ENCODE results near the gene TMEM240.

Gene TMEM240

DNA sequence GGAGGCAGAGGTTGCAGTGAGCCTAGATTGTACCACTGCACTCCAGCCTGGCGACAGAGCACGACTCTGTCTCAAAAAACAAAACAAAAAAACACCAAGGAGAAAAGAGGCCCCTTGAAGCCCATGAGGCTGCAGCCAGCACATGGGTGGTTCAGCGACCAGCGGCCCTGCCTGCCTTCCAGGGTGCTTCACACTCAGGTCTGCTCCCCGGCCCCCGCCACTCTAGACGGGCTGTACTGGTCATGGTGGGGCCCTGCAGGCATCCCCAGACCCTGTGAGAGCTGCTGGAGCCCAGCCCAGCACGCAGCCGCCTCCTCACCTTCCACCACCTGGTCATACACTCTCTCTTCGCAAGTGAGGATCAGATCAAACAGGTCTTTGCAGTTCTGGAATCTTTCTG is 4.1 kb upstream of the TMEM240 start:
- TF ChIP-seq, protein P1, sequence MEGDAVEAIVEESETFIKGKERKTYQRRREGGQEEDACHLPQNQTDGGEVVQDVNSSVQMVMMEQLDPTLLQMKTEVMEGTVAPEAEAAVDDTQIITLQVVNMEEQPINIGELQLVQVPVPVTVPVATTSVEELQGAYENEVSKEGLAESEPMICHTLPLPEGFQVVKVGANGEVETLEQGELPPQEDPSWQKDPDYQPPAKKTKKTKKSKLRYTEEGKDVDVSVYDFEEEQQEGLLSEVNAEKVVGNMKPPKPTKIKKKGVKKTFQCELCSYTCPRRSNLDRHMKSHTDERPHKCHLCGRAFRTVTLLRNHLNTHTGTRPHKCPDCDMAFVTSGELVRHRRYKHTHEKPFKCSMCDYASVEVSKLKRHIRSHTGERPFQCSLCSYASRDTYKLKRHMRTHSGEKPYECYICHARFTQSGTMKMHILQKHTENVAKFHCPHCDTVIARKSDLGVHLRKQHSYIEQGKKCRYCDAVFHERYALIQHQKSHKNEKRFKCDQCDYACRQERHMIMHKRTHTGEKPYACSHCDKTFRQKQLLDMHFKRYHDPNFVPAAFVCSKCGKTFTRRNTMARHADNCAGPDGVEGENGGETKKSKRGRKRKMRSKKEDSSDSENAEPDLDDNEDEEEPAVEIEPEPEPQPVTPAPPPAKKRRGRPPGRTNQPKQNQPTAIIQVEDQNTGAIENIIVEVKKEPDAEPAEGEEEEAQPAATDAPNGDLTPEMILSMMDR (conservative IDR thresholded peaks at IDR 0.05; ENCODE audit: low read length): no peak

DNA sequence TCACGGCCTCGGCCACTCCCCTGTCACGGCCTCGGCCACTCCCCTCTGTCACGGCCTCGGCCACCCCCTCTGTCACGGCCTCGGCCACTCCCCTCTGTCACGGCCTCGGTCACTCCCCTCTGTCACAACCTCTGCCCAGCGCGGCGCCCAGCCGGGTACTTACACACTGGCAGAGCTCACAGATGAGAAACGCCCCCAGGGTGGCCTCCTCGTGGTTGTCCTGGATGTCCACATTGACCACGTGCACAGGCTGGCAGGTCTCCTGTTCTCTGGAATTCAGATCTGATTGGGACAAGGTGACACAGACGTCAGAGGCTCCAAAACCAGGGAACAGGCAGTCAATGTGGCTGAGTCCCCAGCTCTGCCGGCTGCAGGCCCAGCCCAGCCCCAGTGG is 3.3 kb upstream of the TMEM240 start:
- peak; percentile 54 for DNase-seq (ENCODE audit: low read depth)
- TF ChIP-seq, protein P1 (conservative IDR thresholded peaks at IDR 0.05; ENCODE audit: low read length): no peak
- H3K4me3 ChIP-seq (ENCODE audit: low read length): no peak overlapping the region

More for the DNA sequence above, 4.1 kb upstream of the TMEM240 start:
- DNase-seq (ENCODE audit: low read depth): no peak
- H3K4me3 ChIP-seq (ENCODE audit: low read length): no peak overlapping the region

DNA sequence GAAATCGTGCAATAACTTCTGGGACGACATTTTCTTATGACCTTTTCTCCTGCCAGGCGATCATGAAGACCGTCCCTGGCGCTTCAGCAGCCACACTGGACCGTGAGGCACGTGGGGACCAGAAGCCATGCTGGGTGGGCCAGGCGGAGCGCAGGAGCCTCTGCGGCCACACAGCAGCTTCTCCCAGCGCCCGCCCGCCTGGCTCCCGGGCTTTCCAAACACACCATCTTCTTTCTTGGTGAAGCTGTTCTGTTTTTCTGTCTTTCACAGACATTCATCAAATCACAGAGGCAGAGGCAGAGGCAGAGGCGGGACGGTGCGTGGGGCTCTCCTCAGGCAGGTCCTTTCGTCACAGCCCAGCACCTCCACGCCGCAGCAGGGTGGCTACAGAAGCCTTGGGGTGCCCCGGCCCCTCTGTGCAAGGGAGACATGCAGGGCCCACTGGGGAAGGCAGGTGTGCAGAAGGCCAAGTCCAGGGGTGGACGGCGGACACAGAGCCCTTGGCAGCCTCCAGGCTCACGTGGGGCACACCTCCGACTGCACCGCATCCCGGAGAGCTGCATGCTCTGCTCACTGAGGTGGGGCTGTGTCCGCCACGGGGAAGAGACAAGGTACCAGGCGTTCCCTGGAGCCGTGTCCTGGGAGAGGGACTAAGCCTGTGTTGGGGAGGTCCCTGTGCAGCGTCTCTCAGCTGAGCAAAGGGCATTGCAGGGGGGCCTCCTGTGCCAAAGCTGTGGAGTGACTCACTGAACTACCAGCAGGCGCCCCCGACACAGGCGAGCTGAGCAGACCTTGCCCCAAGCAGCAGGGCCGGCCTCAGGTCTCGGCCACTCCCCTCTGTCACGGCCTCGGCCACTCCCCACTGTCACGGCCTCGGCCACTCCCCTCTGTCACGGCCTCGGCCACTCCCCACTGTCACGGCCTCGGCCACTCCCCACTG is 2.6 kb upstream of the TMEM240 start:
- H3K4me3 ChIP-seq (ENCODE audit: low read length): no peak overlapping the region
- TF ChIP-seq, protein P1 (conservative IDR thresholded peaks at IDR 0.05; ENCODE audit: low read length): no peak
- no peak for DNase-seq (ENCODE audit: low read depth)

DNA sequence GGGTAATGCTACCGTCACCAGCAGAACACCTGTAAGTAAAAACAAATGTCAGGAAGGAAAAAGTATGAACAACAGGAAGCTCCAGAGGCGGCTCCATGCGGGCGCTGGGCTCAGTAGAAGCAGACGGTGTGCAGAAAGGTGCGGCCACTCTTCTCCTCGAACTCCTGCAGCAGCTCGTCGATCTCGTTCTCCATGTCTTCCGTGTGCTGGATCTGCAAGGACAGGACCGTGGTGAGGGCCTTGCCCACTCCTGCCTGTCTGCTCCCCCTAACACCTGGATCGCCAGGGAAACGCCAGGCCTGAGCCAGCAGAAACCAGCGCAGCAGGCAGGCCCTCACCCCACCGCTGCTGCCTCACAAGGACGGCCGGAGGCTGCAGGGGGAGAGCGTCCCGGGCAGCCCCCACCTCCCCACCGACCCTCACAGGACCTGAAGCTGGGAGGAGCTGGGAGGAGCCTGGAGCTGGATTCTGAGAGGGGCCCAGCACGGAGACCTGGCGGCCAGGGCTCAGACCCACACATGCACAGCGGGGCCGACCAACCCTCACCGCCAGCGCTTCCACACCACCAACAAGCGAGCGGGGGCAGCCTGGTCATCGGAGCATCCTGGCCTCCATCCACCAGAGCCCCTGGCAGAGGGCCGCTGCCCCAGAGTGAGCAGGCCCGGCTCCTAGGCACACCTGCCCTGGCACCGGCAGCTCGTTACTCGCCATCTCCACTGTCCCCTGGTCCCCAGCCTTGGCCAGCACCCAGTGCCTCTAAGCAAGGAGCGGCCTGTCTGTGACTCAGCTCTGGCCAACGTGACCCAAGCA is 1.7 kb upstream of the TMEM240 start:
- H3K4me3 ChIP-seq (ENCODE audit: low read length): no peak overlapping the region
- DNase-seq (ENCODE audit: low read depth): no peak

DNA sequence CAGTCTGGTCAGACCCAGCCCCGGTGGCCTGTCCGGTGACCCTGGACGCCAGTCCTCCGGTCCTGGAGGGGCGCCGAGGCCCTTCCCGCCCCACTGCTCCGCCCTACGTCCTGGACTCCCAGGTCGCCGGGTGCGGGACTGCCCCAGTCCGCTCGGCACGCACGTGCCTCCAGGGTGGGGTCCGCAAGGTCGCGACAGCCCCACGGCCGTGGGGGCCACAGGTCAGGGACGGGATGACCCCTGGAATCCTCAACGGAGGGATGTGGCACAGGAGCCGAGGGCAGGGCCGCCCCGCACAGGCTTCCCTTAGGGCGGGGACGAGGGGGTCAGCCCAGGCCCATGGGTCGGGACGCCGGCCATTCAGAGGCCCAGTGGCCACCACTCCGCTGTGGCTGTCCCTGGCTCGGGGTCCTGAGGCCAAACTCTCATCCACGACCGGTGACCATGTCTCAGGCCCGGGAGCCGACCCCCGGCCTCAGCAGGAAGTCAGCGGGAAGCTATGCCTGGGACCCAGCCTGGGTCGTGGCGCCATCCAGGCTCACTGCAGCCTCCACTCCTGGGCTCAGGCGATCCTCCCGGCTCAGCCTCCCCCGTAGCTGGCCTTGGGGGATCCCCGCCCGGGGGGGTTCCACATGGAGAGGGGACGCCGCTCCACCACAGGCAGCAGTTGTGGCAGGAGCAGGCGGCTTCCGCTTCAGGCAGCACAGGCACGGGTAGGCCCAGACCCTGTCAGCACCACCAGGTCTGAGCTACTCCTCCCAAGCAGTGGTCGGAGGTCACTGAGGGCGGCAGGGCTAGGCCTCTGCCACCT is 599 bp upstream of the TMEM240 start:
- no peak for DNase-seq (ENCODE audit: low read depth)
- TF ChIP-seq, protein P1 (conservative IDR thresholded peaks at IDR 0.05; ENCODE audit: low read length): no peak
- H3K4me3 ChIP-seq (ENCODE audit: low read length): peak overlapping the region; percentile 69

More for the DNA sequence above, 1.7 kb upstream of the TMEM240 start:
- TF ChIP-seq, protein P1 (conservative IDR thresholded peaks at IDR 0.05; ENCODE audit: low read length): no peak

DNA sequence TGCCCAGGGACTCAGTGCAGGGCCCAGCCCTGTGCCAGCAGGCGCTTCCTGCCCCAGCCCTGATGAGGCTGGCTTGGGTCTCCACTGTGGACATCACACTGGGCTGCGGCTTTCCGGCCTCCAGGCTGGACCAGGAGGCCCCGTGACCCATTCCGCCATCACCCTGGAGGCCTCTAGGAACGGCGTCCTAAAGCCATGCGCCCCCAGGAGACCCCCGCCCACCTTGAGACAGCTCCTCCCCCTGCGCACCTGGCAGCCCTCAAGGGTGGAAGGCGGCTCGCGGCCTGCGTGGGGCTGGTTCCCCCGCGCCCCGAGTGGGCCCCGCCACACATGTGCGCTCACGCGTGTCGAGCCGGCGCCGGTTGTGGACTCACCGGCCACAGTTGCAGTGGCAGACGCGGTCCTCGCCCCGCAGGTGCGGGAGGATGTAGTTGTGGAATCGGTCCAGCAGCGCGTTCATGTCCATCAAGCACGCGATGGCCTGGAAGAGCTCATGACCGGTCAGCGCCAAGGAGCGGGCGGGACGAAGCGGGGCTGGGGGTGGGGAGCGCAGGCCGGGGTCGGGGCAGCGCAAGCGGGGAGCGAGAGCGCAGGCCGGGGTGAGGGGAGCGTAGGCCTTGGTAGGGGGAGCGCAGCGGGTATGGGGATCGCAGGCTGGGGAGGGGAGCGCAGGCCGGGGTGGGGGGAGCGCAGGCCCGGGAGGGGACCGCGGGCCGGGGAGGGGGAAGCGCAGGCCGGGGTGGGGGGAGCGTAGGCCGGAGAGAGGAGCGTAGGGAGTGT is 924 bp downstream of the TMEM240 start:
- TF ChIP-seq, protein P1 (conservative IDR thresholded peaks at IDR 0.05; ENCODE audit: low read length): no peak
- peak overlapping the region; percentile 69 for H3K4me3 ChIP-seq (ENCODE audit: low read length)
- peak; percentile 33 for DNase-seq (ENCODE audit: low read depth)
